ENCODE data around the gene TMEM143.

DNA sequence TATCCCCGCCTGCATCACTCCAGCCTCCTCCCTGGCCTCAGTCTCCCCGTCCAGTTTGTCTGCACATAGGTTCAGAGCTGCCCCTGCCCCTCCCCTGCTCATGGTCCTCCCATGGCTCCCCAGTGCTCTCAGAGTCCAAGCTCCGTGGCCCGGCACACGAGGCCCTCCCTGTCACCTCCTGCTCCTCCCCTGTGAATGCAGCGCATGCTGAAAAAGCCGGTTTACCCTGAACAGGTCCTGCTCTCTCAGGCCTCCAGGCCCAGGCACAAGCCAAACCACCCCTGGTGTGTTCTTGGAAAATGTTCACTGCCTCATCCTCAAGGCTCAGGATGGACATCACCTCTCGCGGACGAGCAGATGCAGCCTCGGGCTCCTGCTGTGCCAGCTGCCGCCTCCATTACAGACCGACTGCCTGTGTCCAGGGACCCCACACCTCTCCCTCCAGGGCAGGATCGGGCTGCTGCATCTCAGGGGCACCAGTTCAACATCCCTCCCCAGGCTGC, 25.4 kb downstream of the TMEM143 start:
- TF ChIP-seq RAD21 (IDR thresholded peaks at IDR 0.05) (no peak), FOXA1 (IDR thresholded peaks at IDR 0.05) (no peak), YY1 (IDR thresholded peaks at IDR 0.05) (no peak), EGR1 (IDR thresholded peaks at IDR 0.05; ENCODE audit: low read depth in 2 of 2) (no peak), GABPA (IDR thresholded peaks at IDR 0.05 in 1 of 2, conservative IDR thresholded peaks at IDR 0.05 in 1 of 2) (no peak), JUND (IDR thresholded peaks at IDR 0.05) (no peak)
- TF ChIP-seq, protein P1, sequence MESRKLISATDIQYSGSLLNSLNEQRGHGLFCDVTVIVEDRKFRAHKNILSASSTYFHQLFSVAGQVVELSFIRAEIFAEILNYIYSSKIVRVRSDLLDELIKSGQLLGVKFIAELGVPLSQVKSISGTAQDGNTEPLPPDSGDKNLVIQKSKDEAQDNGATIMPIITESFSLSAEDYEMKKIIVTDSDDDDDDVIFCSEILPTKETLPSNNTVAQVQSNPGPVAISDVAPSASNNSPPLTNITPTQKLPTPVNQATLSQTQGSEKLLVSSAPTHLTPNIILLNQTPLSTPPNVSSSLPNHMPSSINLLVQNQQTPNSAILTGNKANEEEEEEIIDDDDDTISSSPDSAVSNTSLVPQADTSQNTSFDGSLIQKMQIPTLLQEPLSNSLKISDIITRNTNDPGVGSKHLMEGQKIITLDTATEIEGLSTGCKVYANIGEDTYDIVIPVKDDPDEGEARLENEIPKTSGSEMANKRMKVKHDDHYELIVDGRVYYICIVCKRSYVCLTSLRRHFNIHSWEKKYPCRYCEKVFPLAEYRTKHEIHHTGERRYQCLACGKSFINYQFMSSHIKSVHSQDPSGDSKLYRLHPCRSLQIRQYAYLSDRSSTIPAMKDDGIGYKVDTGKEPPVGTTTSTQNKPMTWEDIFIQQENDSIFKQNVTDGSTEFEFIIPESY (IDR thresholded peaks at IDR 0.05) = no peak
- TF ChIP-seq, protein P2, sequence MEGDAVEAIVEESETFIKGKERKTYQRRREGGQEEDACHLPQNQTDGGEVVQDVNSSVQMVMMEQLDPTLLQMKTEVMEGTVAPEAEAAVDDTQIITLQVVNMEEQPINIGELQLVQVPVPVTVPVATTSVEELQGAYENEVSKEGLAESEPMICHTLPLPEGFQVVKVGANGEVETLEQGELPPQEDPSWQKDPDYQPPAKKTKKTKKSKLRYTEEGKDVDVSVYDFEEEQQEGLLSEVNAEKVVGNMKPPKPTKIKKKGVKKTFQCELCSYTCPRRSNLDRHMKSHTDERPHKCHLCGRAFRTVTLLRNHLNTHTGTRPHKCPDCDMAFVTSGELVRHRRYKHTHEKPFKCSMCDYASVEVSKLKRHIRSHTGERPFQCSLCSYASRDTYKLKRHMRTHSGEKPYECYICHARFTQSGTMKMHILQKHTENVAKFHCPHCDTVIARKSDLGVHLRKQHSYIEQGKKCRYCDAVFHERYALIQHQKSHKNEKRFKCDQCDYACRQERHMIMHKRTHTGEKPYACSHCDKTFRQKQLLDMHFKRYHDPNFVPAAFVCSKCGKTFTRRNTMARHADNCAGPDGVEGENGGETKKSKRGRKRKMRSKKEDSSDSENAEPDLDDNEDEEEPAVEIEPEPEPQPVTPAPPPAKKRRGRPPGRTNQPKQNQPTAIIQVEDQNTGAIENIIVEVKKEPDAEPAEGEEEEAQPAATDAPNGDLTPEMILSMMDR (IDR thresholded peaks at IDR 0.05; ENCODE audit: low read depth, low read length, missing input control) = no peak
- TF ChIP-seq, protein P3, sequence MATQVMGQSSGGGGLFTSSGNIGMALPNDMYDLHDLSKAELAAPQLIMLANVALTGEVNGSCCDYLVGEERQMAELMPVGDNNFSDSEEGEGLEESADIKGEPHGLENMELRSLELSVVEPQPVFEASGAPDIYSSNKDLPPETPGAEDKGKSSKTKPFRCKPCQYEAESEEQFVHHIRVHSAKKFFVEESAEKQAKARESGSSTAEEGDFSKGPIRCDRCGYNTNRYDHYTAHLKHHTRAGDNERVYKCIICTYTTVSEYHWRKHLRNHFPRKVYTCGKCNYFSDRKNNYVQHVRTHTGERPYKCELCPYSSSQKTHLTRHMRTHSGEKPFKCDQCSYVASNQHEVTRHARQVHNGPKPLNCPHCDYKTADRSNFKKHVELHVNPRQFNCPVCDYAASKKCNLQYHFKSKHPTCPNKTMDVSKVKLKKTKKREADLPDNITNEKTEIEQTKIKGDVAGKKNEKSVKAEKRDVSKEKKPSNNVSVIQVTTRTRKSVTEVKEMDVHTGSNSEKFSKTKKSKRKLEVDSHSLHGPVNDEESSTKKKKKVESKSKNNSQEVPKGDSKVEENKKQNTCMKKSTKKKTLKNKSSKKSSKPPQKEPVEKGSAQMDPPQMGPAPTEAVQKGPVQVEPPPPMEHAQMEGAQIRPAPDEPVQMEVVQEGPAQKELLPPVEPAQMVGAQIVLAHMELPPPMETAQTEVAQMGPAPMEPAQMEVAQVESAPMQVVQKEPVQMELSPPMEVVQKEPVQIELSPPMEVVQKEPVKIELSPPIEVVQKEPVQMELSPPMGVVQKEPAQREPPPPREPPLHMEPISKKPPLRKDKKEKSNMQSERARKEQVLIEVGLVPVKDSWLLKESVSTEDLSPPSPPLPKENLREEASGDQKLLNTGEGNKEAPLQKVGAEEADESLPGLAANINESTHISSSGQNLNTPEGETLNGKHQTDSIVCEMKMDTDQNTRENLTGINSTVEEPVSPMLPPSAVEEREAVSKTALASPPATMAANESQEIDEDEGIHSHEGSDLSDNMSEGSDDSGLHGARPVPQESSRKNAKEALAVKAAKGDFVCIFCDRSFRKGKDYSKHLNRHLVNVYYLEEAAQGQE (IDR thresholded peaks at IDR 0.05) = no peak
- TF ChIP-seq, protein P4, sequence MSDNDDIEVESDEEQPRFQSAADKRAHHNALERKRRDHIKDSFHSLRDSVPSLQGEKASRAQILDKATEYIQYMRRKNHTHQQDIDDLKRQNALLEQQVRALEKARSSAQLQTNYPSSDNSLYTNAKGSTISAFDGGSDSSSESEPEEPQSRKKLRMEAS (IDR thresholded peaks at IDR 0.05) = no peak
- TF ChIP-seq, protein P5, sequence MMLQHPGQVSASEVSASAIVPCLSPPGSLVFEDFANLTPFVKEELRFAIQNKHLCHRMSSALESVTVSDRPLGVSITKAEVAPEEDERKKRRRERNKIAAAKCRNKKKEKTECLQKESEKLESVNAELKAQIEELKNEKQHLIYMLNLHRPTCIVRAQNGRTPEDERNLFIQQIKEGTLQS (IDR thresholded peaks at IDR 0.05) = no peak
